ENCODE measurements around the gene ASB2. TPM values are rescaled to one million over a fixed set of nuclear protein-coding genes. Genes with fewer than 3 reads are reported as not detected.

ASB2 gene
- total and polyA plus RNA-seq, 2 of the 13 experiments (the other 11 are each of a cell fraction or from before 2014, with no cell fraction given), result 0.82 to 4.1 TPM

DNA sequence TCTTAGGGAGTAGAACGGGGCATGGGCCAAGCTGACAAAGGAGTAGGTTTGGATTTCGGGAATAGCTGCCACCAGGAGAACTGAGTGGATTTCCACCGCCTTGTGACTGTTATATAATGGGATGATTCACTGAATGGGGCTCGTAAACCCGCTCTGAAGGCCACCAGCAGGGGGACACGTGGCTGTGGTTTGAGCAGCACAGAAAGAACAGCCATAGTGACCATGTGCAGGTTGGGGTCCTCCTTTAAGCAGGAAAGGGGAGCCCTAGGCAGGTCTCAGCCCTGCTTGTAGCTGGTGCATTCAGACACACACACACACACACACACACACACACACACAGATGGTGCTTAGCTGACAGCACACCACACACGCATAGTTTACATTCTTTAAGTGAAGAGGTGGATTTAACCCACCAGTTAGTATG, 8.6 kb upstream of the ASB2 start (continued):
- TF ChIP-seq ZNF256 (CRISPR knock-in tag; conservative IDR thresholded peaks at IDR 0.05) (no peak), ARNT (IDR thresholded peaks at IDR 0.05) (no peak), ZNF383 (CRISPR knock-in tag; IDR thresholded peaks at IDR 0.05; ENCODE audit: borderline replicate concordance) (no peak), HHEX (CRISPR knock-in tag; IDR thresholded peaks at IDR 0.05) (no peak), SNRNP70 (IDR thresholded peaks at IDR 0.05; ENCODE audit: low read depth, low read length) (no peak), TARDBP (CRISPR knock-in tag; IDR thresholded peaks at IDR 0.05) (peak; percentile 65), MIER3 (CRISPR knock-in tag; IDR thresholded peaks at IDR 0.05; ENCODE audit: borderline replicate concordance) (no peak), RAD51 (IDR thresholded peaks at IDR 0.05; ENCODE audit: borderline replicate concordance) (no peak), ZBTB38 (CRISPR knock-in tag; IDR thresholded peaks at IDR 0.05) (peak; percentile 20; the same call in 1 of the 2 replicates), ZNF773 (CRISPR knock-in tag; IDR thresholded peaks at IDR 0.05; ENCODE audit: borderline replicate concordance) (no peak), JUN (CRISPR knock-in tag; IDR thresholded peaks at IDR 0.05) (peak; percentile 60; the same call in 1 of the 2 replicates), ZBTB21 (CRISPR knock-in tag; IDR thresholded peaks at IDR 0.05) (no peak), JARID2 (CRISPR knock-in tag; IDR thresholded peaks at IDR 0.05; ENCODE audit: insufficient replicate concordance) (no peak), ZFP36 (IDR thresholded peaks at IDR 0.05; ENCODE audit: borderline replicate concordance, low read depth, low read length, partially characterized antibody) (no peak), U2AF1 (optimal IDR thresholded peaks at IDR 0.05; ENCODE audit: low read depth, low read length) (no peak), TBX2 (CRISPR knock-in tag; IDR thresholded peaks at IDR 0.05; ENCODE audit: borderline replicate concordance) (peak; percentile 15; the same call in 1 of the 2 replicates), ZNF337 (CRISPR knock-in tag; IDR thresholded peaks at IDR 0.05; ENCODE audit: borderline replicate concordance, low read depth) (0 out of 2 replicates have a peak, but pooled peaks have one; percentile 69), RARA (CRISPR knock-in tag; IDR thresholded peaks at IDR 0.05) (peak; percentile 71), NKX3-1 (CRISPR knock-in tag; IDR thresholded peaks at IDR 0.05) (no peak), BCL6 (CRISPR knock-in tag; IDR thresholded peaks at IDR 0.05) (no peak), ZBTB8A (CRISPR knock-in tag; IDR thresholded peaks at IDR 0.05; ENCODE audit: borderline replicate concordance, low read depth) (no peak), ZNF331 (CRISPR knock-in tag; IDR thresholded peaks at IDR 0.05) (peak; percentile 83; the same call in 1 of the 2 replicates), ZSCAN30 (CRISPR knock-in tag; IDR thresholded peaks at IDR 0.05) (no peak), SMYD3 (CRISPR knock-in tag; IDR thresholded peaks at IDR 0.05) (0 out of 2 replicates have a peak, but pooled peaks have one; percentile 37), SMAD3 (CRISPR knock-in tag; IDR thresholded peaks at IDR 0.05) (0 out of 2 replicates have a peak, but pooled peaks have one; percentile 31)
- TF ChIP-seq, protein P1, sequence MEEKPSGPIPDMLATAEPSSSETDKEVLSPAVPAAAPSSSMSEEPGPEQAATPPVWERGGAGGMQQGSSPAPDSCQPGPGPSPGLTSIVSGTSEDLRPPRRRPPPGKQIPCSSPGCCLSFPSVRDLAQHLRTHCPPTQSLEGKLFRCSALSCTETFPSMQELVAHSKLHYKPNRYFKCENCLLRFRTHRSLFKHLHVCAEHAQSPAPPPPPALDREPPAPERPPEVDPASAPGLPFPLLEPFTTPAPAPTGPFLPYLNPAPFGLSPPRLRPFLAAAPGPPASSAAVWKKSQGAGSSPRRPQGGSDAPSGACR (CRISPR knock-in tag; IDR thresholded peaks at IDR 0.05), result peak; percentile 67; the same call in 1 of the 2 replicates
- TF ChIP-seq, protein P2, sequence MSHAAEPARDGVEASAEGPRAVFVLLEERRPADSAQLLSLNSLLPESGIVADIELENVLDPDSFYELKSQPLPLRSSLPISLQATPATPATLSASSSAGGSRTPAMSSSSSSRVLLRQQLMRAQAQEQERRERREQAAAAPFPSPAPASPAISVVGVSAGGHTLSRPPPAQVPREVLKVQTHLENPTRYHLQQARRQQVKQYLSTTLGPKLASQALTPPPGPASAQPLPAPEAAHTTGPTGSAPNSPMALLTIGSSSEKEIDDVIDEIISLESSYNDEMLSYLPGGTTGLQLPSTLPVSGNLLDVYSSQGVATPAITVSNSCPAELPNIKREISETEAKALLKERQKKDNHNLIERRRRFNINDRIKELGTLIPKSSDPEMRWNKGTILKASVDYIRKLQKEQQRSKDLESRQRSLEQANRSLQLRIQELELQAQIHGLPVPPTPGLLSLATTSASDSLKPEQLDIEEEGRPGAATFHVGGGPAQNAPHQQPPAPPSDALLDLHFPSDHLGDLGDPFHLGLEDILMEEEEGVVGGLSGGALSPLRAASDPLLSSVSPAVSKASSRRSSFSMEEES (CRISPR knock-in tag; IDR thresholded peaks at IDR 0.05), result peak; percentile 83
- TF ChIP-seq, protein P3, sequence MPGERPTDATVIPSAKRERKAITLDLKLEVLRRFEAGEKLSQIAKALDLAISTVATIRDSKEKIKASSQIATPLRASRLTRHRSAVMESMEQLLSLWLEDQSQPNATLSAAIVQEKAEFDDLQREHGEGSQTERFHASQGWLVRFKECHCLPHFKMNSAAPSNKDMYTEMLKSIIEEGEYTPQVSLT (CRISPR knock-in tag; IDR thresholded peaks at IDR 0.05; ENCODE audit: borderline replicate concordance, low read depth), result no peak
- TF ChIP-seq, protein P4, sequence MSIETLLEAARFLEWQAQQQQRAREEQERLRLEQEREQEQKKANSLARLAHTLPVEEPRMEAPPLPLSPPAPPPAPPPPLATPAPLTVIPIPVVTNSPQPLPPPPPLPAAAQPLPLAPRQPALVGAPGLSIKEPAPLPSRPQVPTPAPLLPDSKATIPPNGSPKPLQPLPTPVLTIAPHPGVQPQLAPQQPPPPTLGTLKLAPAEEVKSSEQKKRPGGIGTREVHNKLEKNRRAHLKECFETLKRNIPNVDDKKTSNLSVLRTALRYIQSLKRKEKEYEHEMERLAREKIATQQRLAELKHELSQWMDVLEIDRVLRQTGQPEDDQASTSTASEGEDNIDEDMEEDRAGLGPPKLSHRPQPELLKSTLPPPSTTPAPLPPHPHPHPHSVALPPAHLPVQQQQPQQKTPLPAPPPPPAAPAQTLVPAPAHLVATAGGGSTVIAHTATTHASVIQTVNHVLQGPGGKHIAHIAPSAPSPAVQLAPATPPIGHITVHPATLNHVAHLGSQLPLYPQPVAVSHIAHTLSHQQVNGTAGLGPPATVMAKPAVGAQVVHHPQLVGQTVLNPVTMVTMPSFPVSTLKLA (IDR thresholded peaks at IDR 0.05), result 0 out of 2 replicates have a peak, but pooled peaks have one; percentile 16
